Activated T-cell treated with anti-CD3 and anti-CD28 coated beads for 1 hour (primary cell): ENCODE results near the gene PFDN2.
"Not testable (repeated sequence)": the region's sequence is repeated elsewhere in the genome, so short reads cannot be mapped to it uniquely, and the experiment has no call there.

Experiments
- DNase-seq: peaks from one replicate; pipeline ENCODE4 v3.0.0-alpha.2; 2020; ENCODE audit warnings: low read depth

Gene PFDN2

GRCh38 chr1:161080441-161081405, 37.1 kb downstream of the PFDN2 start:
- no peak for DNase-seq

- no peak for DNase-seq
These were observed 38.3 kb downstream of the PFDN2 start for GRCh38 chr1:161079436-161080110.

- DNase-seq = no peak
These were observed 40.4 kb downstream of the PFDN2 start for GRCh38 chr1:161077426-161077825.

- DNase-seq = no peak
These were observed 41.4 kb downstream of the PFDN2 start for GRCh38 chr1:161076410-161076809.

- no peak for DNase-seq
These were observed 43.0 kb downstream of the PFDN2 start for GRCh38 chr1:161074676-161075368.

GRCh38 chr1:161073474-161074121, 44.2 kb downstream of the PFDN2 start:
- DNase-seq = no peak

- no peak for DNase-seq
These were observed 44.9 kb downstream of the PFDN2 start for GRCh38 chr1:161072751-161073449.

GRCh38 chr1:161071886-161072371, 45.9 kb downstream of the PFDN2 start:
- peak; percentile 34 for DNase-seq

- no peak for DNase-seq
These were observed 47.1 kb downstream of the PFDN2 start for GRCh38 chr1:161070761-161071160.

GRCh38 chr1:161069731-161070270, 48.0 kb downstream of the PFDN2 start, which contains the start of gene ARHGAP30:
Gene ARHGAP30 (minus strand): TSS chr1:161069891. CDS start chr1:161069624, 267 bp downstream.
- peak; percentile 70 for DNase-seq

GRCh38 chr1:161069241-161069640, 48.6 kb downstream of the PFDN2 start:
- no peak for DNase-seq

- peak; percentile 67 for DNase-seq
These were observed 49.3 kb downstream of the PFDN2 start for GRCh38 chr1:161068306-161069234.

GRCh38 chr1:161066694-161067093, 51.1 kb downstream of the PFDN2 start:
- DNase-seq = no peak

GRCh38 chr1:161065681-161066080, 52.2 kb downstream of the PFDN2 start:
- DNase-seq = not testable (repeated sequence)

- not testable (repeated sequence) for DNase-seq
These were observed 53.9 kb downstream of the PFDN2 start for GRCh38 chr1:161063936-161064335.

GRCh38 chr1:161061419-161061818, 56.4 kb downstream of the PFDN2 start:
- no peak for DNase-seq

- no peak for DNase-seq
These were observed 58.5 kb downstream of the PFDN2 start for GRCh38 chr1:161059293-161059692.

- DNase-seq = no peak
These were observed 63.0 kb downstream of the PFDN2 start for GRCh38 chr1:161054805-161055204.

GRCh38 chr1:161054232-161054631, 63.6 kb downstream of the PFDN2 start:
- DNase-seq = no peak

- no peak for DNase-seq
These were observed 64.9 kb downstream of the PFDN2 start for GRCh38 chr1:161052899-161053298.
